Erythroblast (primary cell): ENCODE measurements around the gene COPZ1.
"Not testable (repeated sequence)": the region's sequence is repeated elsewhere in the genome, so short reads cannot be mapped to it uniquely, and the experiment has no call there.

Experiments
- GATA1 ChIP-seq: IDR thresholded peaks from 2 replicates; pipeline ENCODE4 v1.6.1; 2011; ENCODE audit warnings: low read depth, mild to moderate bottlenecking, control low read depth, low read length, moderate library complexity
- POLR2A ChIP-seq: IDR thresholded peaks from 2 replicates; pipeline ENCODE4 v1.6.1; 2011; ENCODE audit warnings: mild to moderate bottlenecking, low read length

DNA sequence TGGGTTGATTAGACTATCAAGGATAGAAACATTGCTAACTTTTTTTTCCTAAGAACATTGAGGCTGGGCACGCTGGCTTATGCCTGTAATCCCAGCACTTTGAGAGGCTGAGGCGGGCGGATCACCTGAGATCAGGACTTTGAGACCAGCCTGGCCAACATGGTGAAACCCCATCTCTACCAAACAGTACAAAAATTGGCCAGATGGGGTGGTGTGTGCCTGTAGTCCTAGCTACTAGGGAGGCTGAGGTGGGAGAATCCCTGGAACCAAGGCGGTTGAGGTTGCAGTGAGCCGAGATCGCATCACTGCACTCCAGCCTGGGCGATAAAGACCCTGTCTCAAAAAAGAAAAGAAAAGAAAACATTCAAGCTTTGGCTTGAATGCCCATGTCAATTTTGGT is 12.6 kb upstream of the COPZ1 start:
- not testable (repeated sequence) for TF ChIP-seq POLR2A, GATA1
